HEK293 (cell line): ENCODE measurements around the gene ZNF692.

Experiments
- ZNF138 ChIP-seq: fragments of 450-650 bp; formaldehyde crosslinking; IDR thresholded peaks from 2 replicates; pipeline ENCODE4 v1.5.1; 2016; ENCODE audit warnings: missing biosample characterization, missing genetic modification characterization, borderline replicate concordance
- TF ChIP-seq, protein P1 (sequence below): fragments of 450-650 bp; formaldehyde crosslinking; IDR thresholded peaks from 2 replicates; pipeline ENCODE4 v1.5.1; 2016; ENCODE audit warnings: missing biosample characterization, missing genetic modification characterization

DNA sequence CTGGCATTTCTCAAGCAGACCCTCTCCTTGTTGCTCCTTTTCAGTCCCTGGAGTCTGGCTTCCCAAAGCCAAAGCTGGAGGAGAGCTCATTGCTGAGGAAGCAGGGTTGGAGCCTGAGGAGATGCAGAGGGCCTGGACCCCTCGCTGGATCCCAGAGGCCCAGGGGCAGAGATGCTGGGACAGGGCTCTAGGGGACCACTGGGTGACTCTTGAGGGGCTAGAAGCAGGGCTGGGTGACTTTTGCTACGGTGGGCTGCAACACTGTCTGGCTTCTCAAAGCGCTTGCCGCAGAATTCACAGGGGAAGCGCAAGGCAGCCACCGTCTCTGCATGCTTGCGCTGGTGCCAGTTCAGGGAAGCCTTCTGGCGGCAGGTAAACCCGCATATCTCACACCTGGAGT lies 8.8 kb downstream of the ZNF692 start:
- no peak for TF ChIP-seq ZNF138 (tag by site-specific recombination)
- TF ChIP-seq, protein P1, sequence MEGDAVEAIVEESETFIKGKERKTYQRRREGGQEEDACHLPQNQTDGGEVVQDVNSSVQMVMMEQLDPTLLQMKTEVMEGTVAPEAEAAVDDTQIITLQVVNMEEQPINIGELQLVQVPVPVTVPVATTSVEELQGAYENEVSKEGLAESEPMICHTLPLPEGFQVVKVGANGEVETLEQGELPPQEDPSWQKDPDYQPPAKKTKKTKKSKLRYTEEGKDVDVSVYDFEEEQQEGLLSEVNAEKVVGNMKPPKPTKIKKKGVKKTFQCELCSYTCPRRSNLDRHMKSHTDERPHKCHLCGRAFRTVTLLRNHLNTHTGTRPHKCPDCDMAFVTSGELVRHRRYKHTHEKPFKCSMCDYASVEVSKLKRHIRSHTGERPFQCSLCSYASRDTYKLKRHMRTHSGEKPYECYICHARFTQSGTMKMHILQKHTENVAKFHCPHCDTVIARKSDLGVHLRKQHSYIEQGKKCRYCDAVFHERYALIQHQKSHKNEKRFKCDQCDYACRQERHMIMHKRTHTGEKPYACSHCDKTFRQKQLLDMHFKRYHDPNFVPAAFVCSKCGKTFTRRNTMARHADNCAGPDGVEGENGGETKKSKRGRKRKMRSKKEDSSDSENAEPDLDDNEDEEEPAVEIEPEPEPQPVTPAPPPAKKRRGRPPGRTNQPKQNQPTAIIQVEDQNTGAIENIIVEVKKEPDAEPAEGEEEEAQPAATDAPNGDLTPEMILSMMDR (tag by site-specific recombination), result no peak
